NT2/D1 (cell line): ENCODE results near the gene FHOD3.

Source experiments
- SUZ12 ChIP-seq: IDR thresholded peaks from 2 replicates; pipeline ENCODE4 v1.6.1; 2011; ENCODE audit not compliant: insufficient read length, insufficient read depth; ENCODE audit errors: extremely low read depth
- YY1 ChIP-seq: IDR thresholded peaks from 2 replicates; pipeline ENCODE4 v1.6.1; 2011; ENCODE audit not compliant: insufficient read length, insufficient read depth
- ZNF274 ChIP-seq: IDR thresholded peaks from 2 replicates; pipeline ENCODE4 v1.6.1; 2011; ENCODE audit warnings: mild to moderate bottlenecking, low read depth, low read length

DNA sequence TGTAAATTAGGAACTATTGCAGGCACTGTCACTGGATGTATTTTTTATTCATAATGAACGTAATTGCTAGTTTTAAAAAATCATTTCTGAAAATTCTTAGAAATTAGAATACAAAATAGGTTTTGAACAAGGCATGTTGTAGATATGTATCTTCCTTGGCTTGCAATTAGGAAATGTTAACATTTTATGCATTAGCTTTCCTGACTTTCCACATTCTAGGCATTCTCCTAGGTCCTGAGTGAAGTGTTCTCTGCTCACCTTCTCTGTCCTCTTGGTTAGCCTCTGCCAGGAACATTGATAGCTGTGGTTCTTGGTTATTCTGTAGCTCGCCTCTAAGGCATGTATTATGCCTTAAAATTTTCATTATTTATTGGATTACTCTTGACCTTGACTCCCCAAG, 130.3 kb downstream of the FHOD3 start:
- TF ChIP-seq SUZ12 (no peak), ZNF274 (no peak), YY1 (no peak)
